GM12878 (cell line): Measurements from ENCODE around the gene PDE6B. TPM values are rescaled to one million over a fixed set of nuclear protein-coding genes. Genes with fewer than 3 reads are reported as not detected.

Experiments used
- ATF3 ChIP-seq: IDR thresholded peaks from 2 replicates; pipeline ENCODE4 v1.6.1; 2011; ENCODE audit warnings: low read depth, mild to moderate bottlenecking, low read length, moderate library complexity, borderline replicate concordance; ENCODE audit errors: extremely low read depth
- BHLHE40 ChIP-seq, 2 experiments: fragments of 450-650 bp in 1 of 2; IDR thresholded peaks; 2 replicates each; pipeline ENCODE4 v1.6.1; 2011 to 2017; ENCODE audit warnings: low read depth in 2 of 2, borderline replicate concordance in 1 of 2, improper control_type of control experiment in 1 of 2, low read length in 1 of 2, mild to moderate bottlenecking in 1 of 2
- CEBPB ChIP-seq, 2 experiments: fragments of 150-350 bp in 1 of 2; IDR thresholded peaks; 2 replicates each; pipeline ENCODE4 v1.6.1; 2012 to 2014; ENCODE audit warnings: low read depth in 2 of 2, low read length in 2 of 2, borderline replicate concordance in 1 of 2, inconsistent platforms in 1 of 2
- EGR1 ChIP-seq, 2 experiments: IDR thresholded peaks; 1 replicate in 1 of 2; 2 replicates in 1 of 2; pipeline ENCODE4 v1.6.1; 2011 to 2012; ENCODE audit warnings: low read depth in 2 of 2, low read length in 2 of 2, borderline replicate concordance in 1 of 2, mild to moderate bottlenecking in 1 of 2, moderate library complexity in 1 of 2
- ELK1 ChIP-seq: IDR thresholded peaks from 2 replicates; pipeline ENCODE4 v1.6.1; 2012; ENCODE audit warnings: low read depth, low read length, improper control_type of control experiment
- EP300 ChIP-seq, 2 experiments: fragments of 150-350 bp in 1 of 2; IDR thresholded peaks; 2 replicates each; pipeline ENCODE4 v1.6.1; 2011 to 2012; ENCODE audit warnings: low read depth in 2 of 2, low read length in 2 of 2, borderline replicate concordance in 1 of 2, improper control_type of control experiment in 1 of 2, inconsistent platforms in 1 of 2; ENCODE audit not compliant: control insufficient read depth in 1 of 2
- HDAC6 ChIP-seq: fragments of 200-600 bp; sonication (generic); IDR thresholded peaks from one replicate; pipeline ENCODE4 v1.8.0; 2017; ENCODE audit warnings: antibody characterized with exemption; ENCODE audit not compliant: unreplicated experiment
- KDM1A ChIP-seq: fragments of 200-600 bp; sonication (generic); IDR thresholded peaks from 2 replicates; pipeline ENCODE4 v1.6.1; 2016; ENCODE audit warnings: borderline replicate concordance
- MYB ChIP-seq: fragments of 150-350 bp; IDR thresholded peaks from 2 replicates; pipeline ENCODE4 v1.6.1; 2014; ENCODE audit warnings: mild to moderate bottlenecking, low read depth, low read length, borderline replicate concordance
- MYC ChIP-seq: IDR thresholded peaks from 2 replicates; pipeline ENCODE4 v1.6.1; 2011; ENCODE audit warnings: mild to moderate bottlenecking, low read length, moderate library complexity, inconsistent platforms; ENCODE audit not compliant: insufficient read depth, insufficient replicate concordance, insufficient read length, severe bottlenecking
- NKRF ChIP-seq: fragments of 450-650 bp; conservative IDR thresholded peaks from 2 replicates; pipeline ENCODE4 v1.6.1; 2017; ENCODE audit warnings: mild to moderate bottlenecking, moderate library complexity
- NR2F1 ChIP-seq: fragments of 450-650 bp; conservative IDR thresholded peaks from 2 replicates; pipeline ENCODE4 v1.6.1; 2017; ENCODE audit warnings: mild to moderate bottlenecking
- PAX8 ChIP-seq: fragments of 450-650 bp; IDR thresholded peaks from 2 replicates; pipeline ENCODE4 v1.6.1; 2017; ENCODE audit warnings: mild to moderate bottlenecking, moderate library complexity
- POU2F2 ChIP-seq: IDR thresholded peaks from 3 replicates; pipeline ENCODE4 v1.6.1; 2011; ENCODE audit warnings: low read depth, mild to moderate bottlenecking, low read length, borderline replicate concordance
- RAD21 ChIP-seq: IDR thresholded peaks from 2 replicates; pipeline ENCODE4 v1.6.1; 2011; ENCODE audit warnings: mild to moderate bottlenecking, low read depth, low read length, moderate library complexity; ENCODE audit not compliant: insufficient read depth
- SMAD1 ChIP-seq: fragments of 450-650 bp; IDR thresholded peaks from 2 replicates; pipeline ENCODE4 v1.6.1; 2018; ENCODE audit warnings: mild to moderate bottlenecking, low read depth; ENCODE audit not compliant: partially characterized antibody
- SPI1 ChIP-seq: IDR thresholded peaks from 2 replicates; pipeline ENCODE4 v1.6.1; 2011; ENCODE audit warnings: low read depth, mild to moderate bottlenecking, low read length, moderate library complexity, borderline replicate concordance; ENCODE audit not compliant: insufficient read depth
- STAT1 ChIP-seq: fragments of 450-650 bp; conservative IDR thresholded peaks from 2 replicates; pipeline ENCODE4 v1.6.1; 2014; ENCODE audit warnings: antibody characterized with exemption, mild to moderate bottlenecking
- TCF7 ChIP-seq: IDR thresholded peaks from 2 replicates; pipeline ENCODE4 v1.6.1; 2014; ENCODE audit warnings: antibody characterized with exemption, borderline replicate concordance
- ZNF217 ChIP-seq: fragments of 450-650 bp; IDR thresholded peaks from 2 replicates; pipeline ENCODE4 v1.6.1; 2017; ENCODE audit warnings: antibody characterized with exemption, mild to moderate bottlenecking
- polyA plus RNA-seq, 11 experiments: library from polyadenylated mRNA; depleted of rRNA in 4 of 11; unstranded in 6 of 11; stranded (reverse) in 5 of 11; fragments of >200 nt; fragmentation: Nextera tagmentation in 4 of 11; fragmentation: Illumina TruSeq in 1 of 11; extraction: Ambion mirVana in 4 of 11; extraction: Trizol in 1 of 11; gene quantifications; 1 replicate in 1 of 11; 2 replicates in 10 of 11; pipeline versions ENCODE4 v1.2.1 to v1.2.3, GENCODE V29; 2011 to 2016; ENCODE audit warnings: inconsistent platforms in 2 of 11, missing spikeins in 2 of 11, low read depth in 1 of 11
- total RNA-seq, 4 experiments: library from RNA; depleted of rRNA in 3 of 4; stranded (reverse); fragments of >200 nt in 3 of 4; fragmentation: Illumina TruSeq in 1 of 4; extraction: Trizol in 1 of 4; gene quantifications; 2 replicates each; pipeline versions ENCODE4 v1.2.1 to v1.2.3, GENCODE V29; 2013 to 2021
- TF ChIP-seq, protein P1 (sequence below): fragments of 450-650 bp; formaldehyde crosslinking; IDR thresholded peaks from 2 replicates; pipeline ENCODE4 v1.5.0; 2022; ENCODE audit warnings: mild to moderate bottlenecking, missing genetic modification characterization

The PDE6B gene
- total and polyA plus RNA-seq, 10 of the 15 experiments (the other 5 are each of a cell fraction or from before 2014, with no cell fraction given): 2.6 to 6.4 (median 3.8) TPM

- no peak for TF ChIP-seq MYB
- peak; percentile 58; the same call in 1 of the 2 replicates for TF ChIP-seq NKRF
- peak; percentile 70; the same call in 1 of the 2 replicates for TF ChIP-seq NR2F1
- no peak for TF ChIP-seq EP300 (IDR thresholded peaks at IDR 0.05; ENCODE audit: borderline replicate concordance in 1 of 2, control insufficient read depth in 1 of 2, low read depth in 2 of 2, low read length in 2 of 2)
- peak; percentile 88 to 98 for TF ChIP-seq BHLHE40 (IDR thresholded peaks at IDR 0.05; ENCODE audit: borderline replicate concordance in 1 of 2, low read depth in 2 of 2, low read length in 1 of 2)
- TF ChIP-seq SPI1: no peak
- TF ChIP-seq PAX8: no peak
- peak; percentile 70; the same call in 1 of the 2 replicates for TF ChIP-seq ATF3
- no peak for TF ChIP-seq SMAD1
- no peak for TF ChIP-seq KDM1A
- no peak for TF ChIP-seq HDAC6
- TF ChIP-seq, protein P1, sequence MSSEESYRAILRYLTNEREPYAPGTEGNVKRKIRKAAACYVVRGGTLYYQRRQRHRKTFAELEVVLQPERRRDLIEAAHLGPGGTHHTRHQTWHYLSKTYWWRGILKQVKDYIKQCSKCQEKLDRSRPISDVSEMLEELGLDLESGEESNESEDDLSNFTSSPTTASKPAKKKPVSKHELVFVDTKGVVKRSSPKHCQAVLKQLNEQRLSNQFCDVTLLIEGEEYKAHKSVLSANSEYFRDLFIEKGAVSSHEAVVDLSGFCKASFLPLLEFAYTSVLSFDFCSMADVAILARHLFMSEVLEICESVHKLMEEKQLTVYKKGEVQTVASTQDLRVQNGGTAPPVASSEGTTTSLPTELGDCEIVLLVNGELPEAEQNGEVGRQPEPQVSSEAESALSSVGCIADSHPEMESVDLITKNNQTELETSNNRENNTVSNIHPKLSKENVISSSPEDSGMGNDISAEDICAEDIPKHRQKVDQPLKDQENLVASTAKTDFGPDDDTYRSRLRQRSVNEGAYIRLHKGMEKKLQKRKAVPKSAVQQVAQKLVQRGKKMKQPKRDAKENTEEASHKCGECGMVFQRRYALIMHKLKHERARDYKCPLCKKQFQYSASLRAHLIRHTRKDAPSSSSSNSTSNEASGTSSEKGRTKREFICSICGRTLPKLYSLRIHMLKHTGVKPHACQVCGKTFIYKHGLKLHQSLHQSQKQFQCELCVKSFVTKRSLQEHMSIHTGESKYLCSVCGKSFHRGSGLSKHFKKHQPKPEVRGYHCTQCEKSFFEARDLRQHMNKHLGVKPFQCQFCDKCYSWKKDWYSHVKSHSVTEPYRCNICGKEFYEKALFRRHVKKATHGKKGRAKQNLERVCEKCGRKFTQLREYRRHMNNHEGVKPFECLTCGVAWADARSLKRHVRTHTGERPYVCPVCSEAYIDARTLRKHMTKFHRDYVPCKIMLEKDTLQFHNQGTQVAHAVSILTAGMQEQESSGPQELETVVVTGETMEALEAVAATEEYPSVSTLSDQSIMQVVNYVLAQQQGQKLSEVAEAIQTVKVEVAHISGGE (CRISPR knock-in tag): no peak; the same call in 1 of the 2 replicates
- TF ChIP-seq RAD21: peak; percentile 48; the same call in 1 of the 2 replicates
- no peak for TF ChIP-seq CEBPB (IDR thresholded peaks at IDR 0.05; ENCODE audit: borderline replicate concordance in 1 of 2, low read depth in 2 of 2, low read length in 2 of 2)
- TF ChIP-seq TCF7: no peak
- TF ChIP-seq MYC: peak; percentile 7
- no peak for TF ChIP-seq ELK1
- TF ChIP-seq ZNF217: no peak
- peak; percentile 83; the same call in 1 of the 2 replicates for TF ChIP-seq STAT1
- TF ChIP-seq EGR1 (IDR thresholded peaks at IDR 0.05; ENCODE audit: borderline replicate concordance in 1 of 2, low read depth in 2 of 2, low read length in 2 of 2): peak in 1 of 2 experiments; percentile 91; a peak in 2 of 3 replicates
- TF ChIP-seq POU2F2: no peak
These were observed 49.0 kb downstream of the PDE6B start, which contains the start of the genes ATP5ME and MYL5 (continued) for GRCh38 chr4:674172-675035.
